Measurements from ENCODE around the gene GPALPP1.
"Not testable (repeated sequence)": the region's sequence is repeated elsewhere in the genome, so short reads cannot be mapped to it uniquely, and the experiment has no call there.

Gene GPALPP1

DNA sequence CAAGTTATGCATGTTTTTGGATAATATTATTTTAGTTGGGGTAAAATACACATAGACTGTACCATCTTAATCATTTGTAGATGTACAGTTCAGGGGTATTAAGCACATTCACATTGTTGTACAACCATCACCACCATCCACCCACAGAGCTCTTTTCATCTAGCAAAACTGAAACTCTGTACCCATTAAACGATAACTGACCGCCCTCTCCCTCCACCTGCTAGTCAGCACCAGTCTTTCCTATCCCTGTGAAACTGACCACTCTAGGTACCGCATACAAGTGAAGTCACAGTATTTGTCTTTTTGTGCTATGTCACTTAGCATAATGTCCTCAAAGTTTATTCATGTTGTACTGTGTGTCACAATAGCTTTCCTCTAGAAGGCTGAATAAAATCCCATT lies 70.7 kb downstream of the GPALPP1 start:
- Histone ChIP-seq H2AK5ac (ENCODE audit: low read depth, low read length) (no peak overlapping the region), H3K14ac (ENCODE audit: low read length) (no peak overlapping the region), H2BK120ac (ENCODE audit: low read depth, low read length) (no peak overlapping the region), H3K18ac (ENCODE audit: low read length) (no peak overlapping the region), H3K27ac (replicated peaks; ENCODE audit: low read length) (no peak overlapping the region), H4K8ac (ENCODE audit: low read depth, low read length) (no peak overlapping the region), H2BK12ac (ENCODE audit: low read length) (no peak overlapping the region), H3K4me1 (ENCODE audit: control insufficient read depth in 2 of 2, insufficient read depth in 1 of 2, low read depth in 1 of 2, low read length in 2 of 2) (peaks cover 0 to 7% of the 10 kb centered on the region in 2 donors), H3K4me2 (ENCODE audit: insufficient read depth, low read length, poor library complexity, severe bottlenecking) (no peak overlapping the region), H2BK15ac (ENCODE audit: low read length) (no peak overlapping the region), H3K9me3 (replicated peaks in 1 of 2; ENCODE audit: control insufficient read depth in 2 of 2, insufficient read depth in 1 of 2, low read depth in 1 of 2, low read length in 2 of 2) (peaks cover 0 to 2% of the 10 kb centered on the region in 2 donors), H3K27me3 (ENCODE audit: control insufficient read depth in 3 of 3, insufficient read depth in 3 of 3, low read depth in 1 of 3, low read length in 3 of 3) (no peaks in the 10 kb centered on the region), H3K79me1 (ENCODE audit: low read depth, low read length) (no peaks in the 10 kb centered on the region), H2BK5ac (ENCODE audit: low read length) (no peak overlapping the region), H3K4ac (ENCODE audit: low read length) (peak overlapping the region; percentile 39), H3K23ac (ENCODE audit: low read depth, low read length, poor library complexity) (no peak overlapping the region), H3K9ac (ENCODE audit: low read depth, low read length, poor library complexity) (no peak overlapping the region), H3K4me3 (ENCODE audit: low read length in 2 of 2) (no peak overlapping the region), H4K91ac (ENCODE audit: low read depth, low read length, poor library complexity) (no peak overlapping the region), H2AFZ (ENCODE audit: low read length) (no peak overlapping the region), H3K36me3 (replicated peaks in 1 of 2; ENCODE audit: control insufficient read depth in 2 of 2, insufficient read depth in 2 of 2, low read length in 2 of 2) (no peaks in the 10 kb centered on the region)
- DNase-seq (ENCODE audit: low spot score): no peak
- WGBS, 2 donors (ENCODE audit: extremely low coverage in 2 of 2, insufficient read length in 2 of 2, insufficient replicate concordance in 1 of 2): no CpG with 5 or more reads among the region's 3 CpGs

DNA sequence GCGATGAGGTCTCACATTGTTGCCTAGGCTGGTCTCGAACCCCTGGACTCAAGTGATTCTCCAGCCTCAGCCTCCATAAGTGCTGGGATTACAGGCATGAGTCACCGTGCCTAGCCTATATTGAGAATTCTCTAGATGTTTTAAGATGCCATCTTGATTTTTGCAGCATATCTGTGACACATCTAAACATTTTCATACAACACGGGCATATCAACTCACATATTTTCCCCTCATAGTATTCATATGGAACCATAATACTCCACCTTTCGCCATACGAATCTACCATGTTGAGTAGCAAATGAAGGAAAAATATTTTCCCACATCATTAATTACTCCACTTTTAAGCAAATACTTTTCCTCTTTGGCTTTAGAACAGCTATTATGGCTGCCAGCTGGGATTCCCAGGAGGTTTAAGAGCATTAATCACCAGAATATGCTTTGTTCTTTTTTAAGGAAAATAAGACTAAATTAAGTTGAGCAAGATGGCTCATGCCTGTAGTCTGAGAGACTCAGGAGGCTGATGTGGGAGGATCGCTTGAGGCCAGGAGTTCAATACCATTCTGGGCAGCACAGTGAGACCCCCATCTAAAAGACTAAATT lies 74.0 kb downstream of the GPALPP1 start:
- Histone ChIP-seq H2BK12ac (ENCODE audit: low read length) (no peak overlapping the region), H3K79me1 (ENCODE audit: low read depth, low read length) (no peaks in the 10 kb centered on the region), H4K91ac (ENCODE audit: low read depth, low read length, poor library complexity) (no peak overlapping the region), H3K36me3 (replicated peaks in 1 of 2; ENCODE audit: control insufficient read depth in 2 of 2, insufficient read depth in 2 of 2, low read length in 2 of 2) (no peaks in the 10 kb centered on the region), H2AK5ac (ENCODE audit: low read depth, low read length) (no peak overlapping the region), H2BK5ac (ENCODE audit: low read length) (no peak overlapping the region), H2AFZ (ENCODE audit: low read length) (no peak overlapping the region), H3K4me2 (ENCODE audit: insufficient read depth, low read length, poor library complexity, severe bottlenecking) (no peak overlapping the region), H3K27me3 (ENCODE audit: control insufficient read depth in 3 of 3, insufficient read depth in 3 of 3, low read depth in 1 of 3, low read length in 3 of 3) (peaks cover 0 to 5% (median 0%) of the 10 kb centered on the region in 3 experiments), H3K27ac (replicated peaks; ENCODE audit: low read length) (no peak overlapping the region), H3K9ac (ENCODE audit: low read depth, low read length, poor library complexity) (no peak overlapping the region), H3K4me3 (ENCODE audit: low read length in 2 of 2) (no peak overlapping the region), H3K4ac (ENCODE audit: low read length) (no peak overlapping the region), H2BK120ac (ENCODE audit: low read depth, low read length) (no peak overlapping the region), H3K4me1 (ENCODE audit: control insufficient read depth in 2 of 2, insufficient read depth in 1 of 2, low read depth in 1 of 2, low read length in 2 of 2) (no peaks in the 10 kb centered on the region), H3K9me3 (replicated peaks in 1 of 2; ENCODE audit: control insufficient read depth in 2 of 2, insufficient read depth in 1 of 2, low read depth in 1 of 2, low read length in 2 of 2) (peaks cover 0 to 2% of the 10 kb centered on the region in 2 donors), H2BK15ac (ENCODE audit: low read length) (no peak overlapping the region), H4K8ac (ENCODE audit: low read depth, low read length) (no peak overlapping the region), H3K18ac (ENCODE audit: low read length) (no peak overlapping the region), H3K23ac (ENCODE audit: low read depth, low read length, poor library complexity) (no peak overlapping the region), H3K14ac (ENCODE audit: low read length) (no peak overlapping the region)
- DNase-seq (ENCODE audit: low spot score): no peak
- no CpG with 5 or more reads among the region's 7 CpGs for WGBS, 2 donors (ENCODE audit: extremely low coverage in 2 of 2, insufficient read length in 2 of 2, insufficient replicate concordance in 1 of 2)

DNA sequence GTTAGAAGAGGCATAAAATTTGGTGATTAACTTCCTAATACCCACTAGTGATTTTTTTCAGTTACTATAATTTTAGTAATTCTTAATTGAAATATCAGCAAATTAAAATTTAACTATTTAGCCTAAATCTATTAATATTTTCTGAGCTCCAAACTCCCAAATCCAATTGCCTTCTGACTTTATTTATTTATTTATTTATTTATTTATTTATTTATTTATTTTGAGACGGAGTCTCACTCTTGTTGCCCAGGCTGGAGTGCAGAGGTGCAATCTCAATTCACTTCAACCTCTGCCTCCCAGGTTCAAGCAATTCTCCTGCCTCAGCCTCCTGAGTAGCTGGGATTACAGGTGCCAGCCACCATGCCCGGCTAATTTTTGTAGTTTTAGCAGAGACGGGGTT lies 74.6 kb downstream of the GPALPP1 start:
- H3K4me2 ChIP-seq (ENCODE audit: insufficient read depth, low read length, poor library complexity, severe bottlenecking); H3K4ac ChIP-seq (ENCODE audit: low read length); H4K91ac ChIP-seq (ENCODE audit: low read depth, low read length, poor library complexity); H3K36me3 ChIP-seq (replicated peaks in 1 of 2; ENCODE audit: control insufficient read depth in 2 of 2, insufficient read depth in 2 of 2, low read length in 2 of 2); H2BK5ac ChIP-seq (ENCODE audit: low read length); DNase-seq (ENCODE audit: low spot score); H3K27me3 ChIP-seq (ENCODE audit: control insufficient read depth in 3 of 3, insufficient read depth in 3 of 3, low read depth in 1 of 3, low read length in 3 of 3); H3K4me3 ChIP-seq (ENCODE audit: low read length in 2 of 2); H2BK12ac ChIP-seq (ENCODE audit: low read length); H3K4me1 ChIP-seq (ENCODE audit: control insufficient read depth in 2 of 2, insufficient read depth in 1 of 2, low read depth in 1 of 2, low read length in 2 of 2); H3K9ac ChIP-seq (ENCODE audit: low read depth, low read length, poor library complexity); H2BK15ac ChIP-seq (ENCODE audit: low read length); H3K14ac ChIP-seq (ENCODE audit: low read length); H3K23ac ChIP-seq (ENCODE audit: low read depth, low read length, poor library complexity); H2AK5ac ChIP-seq (ENCODE audit: low read depth, low read length); H3K9me3 ChIP-seq (replicated peaks in 1 of 2; ENCODE audit: control insufficient read depth in 2 of 2, insufficient read depth in 1 of 2, low read depth in 1 of 2, low read length in 2 of 2); H4K8ac ChIP-seq (ENCODE audit: low read depth, low read length); H3K18ac ChIP-seq (ENCODE audit: low read length); H2BK120ac ChIP-seq (ENCODE audit: low read depth, low read length); H3K27ac ChIP-seq (replicated peaks; ENCODE audit: low read length); H3K79me1 ChIP-seq (ENCODE audit: low read depth, low read length); H2AFZ ChIP-seq (ENCODE audit: low read length): not testable (repeated sequence)
- no CpG with 5 or more reads among the region's 3 CpGs for WGBS, 2 donors (ENCODE audit: extremely low coverage in 2 of 2, insufficient read length in 2 of 2, insufficient replicate concordance in 1 of 2)

DNA sequence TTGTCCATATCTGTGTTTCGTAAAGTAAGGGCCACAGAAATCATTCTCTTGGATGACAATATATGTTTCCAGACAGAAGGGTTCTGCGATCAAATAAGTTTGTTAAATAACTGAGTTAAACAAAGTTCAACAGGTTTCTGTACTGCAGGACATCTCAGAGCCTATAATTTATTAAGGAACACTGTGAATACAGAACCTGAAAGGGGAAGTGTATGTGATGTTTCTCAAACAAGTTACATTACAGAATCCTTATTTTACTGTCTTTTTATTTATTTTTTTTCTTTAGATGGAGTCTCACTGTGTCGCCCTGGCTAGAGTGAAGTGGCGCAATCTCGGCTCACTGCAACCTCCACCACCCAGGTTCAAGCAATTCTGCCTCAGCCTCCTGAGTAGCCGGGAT lies 75.6 kb downstream of the GPALPP1 start:
- WGBS, 2 donors (ENCODE audit: extremely low coverage in 2 of 2, insufficient read length in 2 of 2, insufficient replicate concordance in 1 of 2): no CpG with 5 or more reads among the region's 6 CpGs
- peaks cover 0 to 5% (median 0%) of the 10 kb centered on the region in 3 experiments for H3K27me3 ChIP-seq (ENCODE audit: control insufficient read depth in 3 of 3, insufficient read depth in 3 of 3, low read depth in 1 of 3, low read length in 3 of 3)
- H3K4ac ChIP-seq (ENCODE audit: low read length): no peak overlapping the region
- H3K18ac ChIP-seq (ENCODE audit: low read length): no peak overlapping the region
- H2BK5ac ChIP-seq (ENCODE audit: low read length): no peak overlapping the region
- H3K4me2 ChIP-seq (ENCODE audit: insufficient read depth, low read length, poor library complexity, severe bottlenecking): no peak overlapping the region
- no peak overlapping the region for H3K23ac ChIP-seq (ENCODE audit: low read depth, low read length, poor library complexity)
- no peak overlapping the region for H3K4me3 ChIP-seq (ENCODE audit: low read length in 2 of 2)
- no peaks in the 10 kb centered on the region for H3K4me1 ChIP-seq (ENCODE audit: control insufficient read depth in 2 of 2, insufficient read depth in 1 of 2, low read depth in 1 of 2, low read length in 2 of 2)
- no peak overlapping the region for H3K27ac ChIP-seq (replicated peaks; ENCODE audit: low read length)
- DNase-seq (ENCODE audit: low spot score): no peak
- H2BK120ac ChIP-seq (ENCODE audit: low read depth, low read length): no peak overlapping the region
- peaks cover 0 to 2% of the 10 kb centered on the region in 2 donors for H3K9me3 ChIP-seq (replicated peaks in 1 of 2; ENCODE audit: control insufficient read depth in 2 of 2, insufficient read depth in 1 of 2, low read depth in 1 of 2, low read length in 2 of 2)
- no peaks in the 10 kb centered on the region for H3K79me1 ChIP-seq (ENCODE audit: low read depth, low read length)
- no peaks in the 10 kb centered on the region for H3K36me3 ChIP-seq (replicated peaks in 1 of 2; ENCODE audit: control insufficient read depth in 2 of 2, insufficient read depth in 2 of 2, low read length in 2 of 2)
- no peak overlapping the region for H2BK12ac ChIP-seq (ENCODE audit: low read length)
- H2AK5ac ChIP-seq (ENCODE audit: low read depth, low read length): no peak overlapping the region
- no peak overlapping the region for H2BK15ac ChIP-seq (ENCODE audit: low read length)
- H3K14ac ChIP-seq (ENCODE audit: low read length): no peak overlapping the region
- H4K8ac ChIP-seq (ENCODE audit: low read depth, low read length): no peak overlapping the region
- H2AFZ ChIP-seq (ENCODE audit: low read length): peak overlapping the region; percentile 28
- H4K91ac ChIP-seq (ENCODE audit: low read depth, low read length, poor library complexity): no peak overlapping the region
- H3K9ac ChIP-seq (ENCODE audit: low read depth, low read length, poor library complexity): no peak overlapping the region

All from neuronal stem cell (in vitro differentiated cells).